ENCODE data around the gene ZSWIM6.

ZSWIM6 gene

DNA sequence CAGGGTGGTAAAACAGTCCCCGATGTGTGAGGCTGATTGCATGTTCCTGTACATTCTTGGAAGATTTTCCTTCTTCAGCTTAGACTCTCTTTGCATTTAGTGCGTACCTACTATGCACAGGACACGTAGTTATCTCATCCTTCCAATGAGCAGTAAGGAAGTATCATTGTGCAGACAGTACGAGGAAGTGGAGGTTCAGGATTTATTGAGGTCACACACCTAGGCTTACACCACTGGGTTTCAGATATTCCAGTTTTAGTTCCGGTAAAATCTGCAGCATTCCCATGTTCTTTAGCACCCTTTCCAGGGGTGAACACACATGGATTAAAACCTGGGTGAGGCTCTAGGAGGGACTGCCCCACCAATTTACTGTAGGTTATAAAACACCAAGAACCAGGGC is 238.7 kb downstream of the ZSWIM6 start:
- no peak for DNase-seq

DNA sequence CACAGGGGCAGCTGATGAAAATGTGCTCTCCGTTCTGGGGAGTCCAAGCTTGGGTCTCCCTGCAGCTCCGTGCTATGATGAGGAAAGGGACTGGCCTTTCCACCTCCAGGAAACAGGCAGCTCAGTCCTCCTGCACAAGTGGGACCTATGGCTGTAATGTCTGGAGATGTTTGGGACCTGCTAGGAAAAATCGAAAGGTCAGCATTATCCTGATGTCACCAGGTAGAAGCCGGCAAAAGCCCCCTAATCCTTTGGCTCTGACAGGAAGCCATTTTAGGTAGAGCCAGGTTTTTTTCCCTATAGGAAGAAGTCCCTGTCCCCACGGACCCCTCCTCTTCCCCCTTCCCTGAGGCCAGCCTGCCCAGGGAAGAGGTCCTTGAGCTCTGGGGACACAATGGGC is 240.9 kb downstream of the ZSWIM6 start:
- no peak for DNase-seq

DNA sequence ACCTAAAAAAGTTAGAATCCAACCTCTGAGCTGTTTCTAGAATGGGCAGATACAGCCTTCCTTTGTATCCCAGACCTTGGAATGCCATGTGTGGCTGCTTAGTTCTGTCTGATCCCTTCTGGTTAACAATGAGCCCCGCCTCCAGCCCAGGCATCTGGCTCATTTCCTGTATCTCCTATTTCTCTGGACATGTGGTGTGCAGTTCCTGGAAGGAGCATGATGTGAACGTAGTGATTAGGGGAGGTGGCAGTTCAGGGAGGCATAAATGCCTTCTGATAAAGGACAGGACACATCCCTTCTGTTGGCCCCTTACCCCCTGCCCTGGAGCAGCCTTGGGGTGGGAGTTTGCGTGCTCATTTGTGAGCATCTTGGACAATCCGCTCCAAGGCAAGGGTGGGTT is 243.0 kb downstream of the ZSWIM6 start:
- no peak for DNase-seq

DNA sequence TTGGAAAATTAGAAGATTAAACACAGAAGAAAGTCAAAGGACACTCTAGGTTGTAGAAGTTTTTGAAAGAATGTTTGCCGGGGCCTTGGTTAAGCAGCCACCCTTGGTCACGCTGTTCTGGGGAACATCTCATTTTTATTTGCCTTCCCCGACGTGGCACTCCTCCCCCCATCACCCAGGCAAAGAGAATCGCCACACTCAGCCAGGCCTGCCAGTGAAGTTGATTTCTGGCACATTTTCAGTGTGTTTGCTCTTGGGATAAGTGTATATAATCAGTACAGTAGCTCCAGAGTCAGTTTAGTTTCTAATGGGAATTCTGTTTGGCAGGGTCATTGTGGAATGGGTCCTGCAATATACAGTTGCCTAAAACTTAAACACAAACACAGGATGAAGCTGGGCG is 243.5 kb downstream of the ZSWIM6 start:
- no peak for DNase-seq

DNA sequence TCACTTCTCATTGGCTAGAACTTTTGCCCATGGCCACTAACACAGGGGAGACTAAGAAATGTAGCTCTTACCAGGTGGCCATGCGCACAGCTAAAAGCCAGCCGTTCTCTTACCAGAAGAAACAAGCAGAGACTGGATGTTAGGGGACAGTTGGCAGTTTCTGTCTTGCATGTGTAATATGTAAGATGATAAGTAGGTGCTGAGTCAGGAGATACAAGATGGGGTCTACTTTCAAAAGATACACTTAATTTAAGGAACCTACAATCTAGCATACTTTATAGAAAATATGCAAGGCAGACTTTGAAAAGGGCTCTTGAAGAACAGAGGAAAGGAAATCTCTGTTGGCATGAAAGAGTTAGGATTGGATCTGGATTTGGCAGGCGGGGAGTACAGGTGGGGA is 244.5 kb downstream of the ZSWIM6 start:
- DNase-seq: no peak

DNA sequence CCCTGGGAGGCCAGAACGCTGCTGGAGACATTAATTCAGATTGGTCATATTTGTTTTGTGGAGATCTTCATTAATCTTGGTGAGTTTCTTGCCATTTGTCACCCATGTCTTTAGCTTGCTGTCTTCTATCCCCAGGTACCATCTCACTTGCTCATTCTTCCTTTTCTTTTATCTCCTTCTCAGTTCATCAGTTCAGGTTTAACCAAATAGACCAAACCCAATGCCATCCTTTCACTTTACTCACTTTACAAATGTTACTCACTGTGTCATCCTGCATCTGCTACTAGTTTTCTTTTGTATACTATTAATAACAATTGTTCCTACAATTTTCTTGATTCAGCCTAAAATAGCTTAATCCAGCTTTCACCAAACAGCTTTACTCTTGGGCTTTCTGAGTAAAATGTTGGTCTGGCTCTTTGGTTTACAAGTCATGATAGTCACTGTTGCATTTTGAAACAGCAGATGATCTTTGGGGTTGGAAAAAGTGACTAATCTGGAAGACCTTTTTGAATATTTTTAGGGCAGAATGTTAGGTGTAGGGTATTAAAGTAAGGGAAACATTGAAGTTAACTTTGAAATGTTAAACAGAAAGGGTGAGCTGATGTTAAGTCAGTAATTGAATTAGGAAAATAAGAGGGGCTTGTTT is 246.9 kb downstream of the ZSWIM6 start:
- no peak for DNase-seq

DNA sequence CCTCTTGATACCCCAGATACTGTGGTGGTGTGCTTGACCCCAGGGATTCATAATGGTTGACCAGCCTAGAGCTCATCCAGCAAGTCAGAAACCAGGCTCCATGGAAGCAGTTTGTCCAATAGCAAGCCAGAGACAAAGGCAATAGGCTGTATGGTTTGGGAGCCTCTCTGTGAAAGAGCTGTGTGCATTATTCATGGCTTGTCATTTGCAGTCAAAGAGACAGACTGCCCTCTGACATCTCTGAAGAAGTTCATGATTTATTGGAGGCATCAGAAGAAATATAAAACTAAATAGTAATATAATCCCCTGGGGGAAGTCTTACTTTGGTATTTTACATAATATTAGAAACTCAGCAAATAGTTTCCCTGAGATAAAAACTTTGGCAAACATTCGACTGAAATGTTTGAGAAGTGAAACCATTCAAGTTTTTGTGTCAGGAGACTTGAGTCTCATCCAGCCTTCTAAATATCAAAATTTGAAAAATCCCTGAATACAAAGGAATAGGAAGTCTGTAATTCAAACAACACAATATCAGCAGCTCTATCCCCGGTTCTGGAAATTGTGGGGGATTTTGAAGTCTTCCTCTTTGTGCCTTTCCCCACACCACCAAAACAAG is 250.3 kb downstream of the ZSWIM6 start:
- DNase-seq: no peak

DNA sequence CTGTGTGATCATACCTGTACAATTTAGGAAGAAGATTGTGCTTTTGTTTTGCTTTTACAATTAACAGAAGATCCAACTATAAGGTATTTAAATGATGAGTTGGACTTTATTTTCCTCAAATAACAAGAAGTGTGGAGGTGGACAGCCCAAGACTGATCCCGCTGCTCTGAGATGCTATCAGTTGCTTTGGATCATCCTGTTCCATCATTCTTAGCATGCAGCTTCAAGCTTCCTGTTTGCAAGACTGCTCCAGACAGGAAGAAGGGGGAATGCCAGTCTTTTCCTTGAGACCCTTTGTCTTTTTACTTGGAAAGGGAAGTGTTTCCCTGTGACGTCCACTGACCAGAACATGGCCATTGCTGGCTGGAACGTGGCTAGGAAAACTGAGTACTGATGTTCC is 250.8 kb downstream of the ZSWIM6 start:
- DNase-seq: no peak

DNA sequence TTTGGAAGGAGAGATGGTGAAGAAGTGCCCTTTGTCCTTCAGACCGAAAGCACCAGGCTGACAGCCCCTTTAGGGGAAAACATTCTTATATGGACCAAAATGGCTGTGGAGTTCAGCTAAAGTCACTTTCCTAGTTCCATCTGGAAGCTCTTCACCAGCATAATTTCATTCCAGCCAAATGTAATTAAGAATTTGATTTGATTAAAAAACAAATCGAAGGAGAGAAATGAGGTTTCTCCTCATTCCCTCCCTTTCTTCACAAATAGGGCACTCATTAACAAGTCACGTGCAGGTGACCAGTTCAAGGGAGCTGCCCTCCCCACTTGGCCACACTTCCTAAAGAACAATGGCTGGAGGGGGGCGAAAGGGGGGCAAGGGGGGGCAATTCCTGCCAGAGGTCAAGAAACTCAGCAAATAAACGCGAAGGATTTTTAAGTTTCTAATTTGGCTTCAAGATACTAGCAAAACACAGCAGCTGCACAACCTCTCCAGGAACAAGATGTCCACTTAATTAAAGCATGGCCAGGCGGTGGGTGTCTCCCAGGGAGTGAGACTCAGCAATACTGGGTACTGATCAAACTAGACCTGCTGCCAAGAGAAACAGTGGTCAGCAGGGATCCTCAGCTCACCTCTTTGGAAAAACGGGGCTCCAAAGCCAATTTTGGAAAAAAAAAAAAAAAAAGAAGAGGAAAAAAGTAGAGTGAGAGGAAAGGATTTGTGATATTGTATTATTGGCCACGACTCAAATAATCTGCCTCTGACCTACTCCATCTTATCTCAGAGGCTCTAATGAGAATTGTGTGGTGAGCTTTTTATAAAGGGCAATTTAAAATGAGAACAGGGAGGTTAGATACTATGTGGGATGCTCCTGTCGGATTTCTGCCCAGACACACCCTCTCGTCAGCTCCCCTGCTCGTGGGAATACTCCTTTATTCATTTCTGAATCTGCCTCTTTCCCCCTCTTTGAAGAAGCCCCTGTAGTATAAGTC is 254.3 kb downstream of the ZSWIM6 start:
- no peak for DNase-seq

DNA sequence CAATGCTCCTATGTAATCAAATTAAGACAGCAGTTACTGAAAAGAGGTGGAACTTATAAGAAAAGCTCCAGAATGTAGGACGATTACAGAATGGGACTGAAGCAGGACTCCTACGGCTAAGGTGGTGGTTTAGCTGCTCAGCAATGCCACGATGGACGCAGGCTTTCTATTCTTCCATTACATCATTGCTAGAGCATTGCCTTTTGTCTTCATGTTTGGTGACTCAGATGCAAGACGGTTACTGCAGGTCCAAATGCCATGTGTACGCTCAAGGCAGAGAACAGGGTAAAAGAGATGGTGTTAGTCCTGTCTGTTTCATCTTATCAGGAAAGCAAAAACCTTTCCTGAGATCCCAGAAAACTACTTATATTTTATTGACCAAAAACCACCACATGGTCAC is 255.1 kb downstream of the ZSWIM6 start:
- no peak for DNase-seq

DNA sequence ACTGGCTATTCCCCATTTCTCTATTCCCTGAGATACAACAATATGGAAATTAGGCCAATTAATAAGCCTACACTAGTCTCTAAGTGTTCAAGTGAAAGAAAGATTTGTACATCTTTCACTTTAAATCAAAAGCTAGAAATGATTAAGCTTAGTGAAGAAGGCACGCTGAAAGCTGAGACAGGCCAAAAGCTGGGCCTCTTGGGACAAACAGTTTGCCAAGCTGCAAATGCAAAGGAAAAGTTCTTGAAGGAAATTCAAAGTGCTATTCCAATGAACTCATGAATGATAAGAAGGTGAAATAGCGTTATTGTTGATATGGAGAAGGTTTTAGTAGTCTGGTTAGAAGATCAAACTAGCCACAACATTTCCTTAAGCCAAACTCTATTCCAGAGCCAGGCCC is 256.2 kb downstream of the ZSWIM6 start:
- no peak for DNase-seq

DNA sequence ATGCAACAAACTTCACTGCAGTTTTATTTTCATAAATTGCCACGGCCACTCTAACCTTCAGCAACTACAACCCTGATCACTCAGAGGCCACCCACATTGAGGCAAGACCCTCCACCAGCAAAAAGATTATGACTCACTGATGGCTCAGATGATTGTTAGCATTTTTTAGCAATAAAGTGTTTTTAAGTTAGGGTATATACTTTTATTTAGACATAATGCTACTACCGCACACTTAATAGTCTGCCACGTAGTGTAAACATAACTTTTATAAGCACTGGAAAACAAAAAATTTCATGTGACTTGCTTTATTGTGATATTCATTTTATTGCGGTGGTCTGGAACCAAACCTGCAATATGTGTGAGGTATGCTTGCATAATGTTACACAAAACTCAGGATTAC is 257.9 kb downstream of the ZSWIM6 start:
- DNase-seq: no peak

DNA sequence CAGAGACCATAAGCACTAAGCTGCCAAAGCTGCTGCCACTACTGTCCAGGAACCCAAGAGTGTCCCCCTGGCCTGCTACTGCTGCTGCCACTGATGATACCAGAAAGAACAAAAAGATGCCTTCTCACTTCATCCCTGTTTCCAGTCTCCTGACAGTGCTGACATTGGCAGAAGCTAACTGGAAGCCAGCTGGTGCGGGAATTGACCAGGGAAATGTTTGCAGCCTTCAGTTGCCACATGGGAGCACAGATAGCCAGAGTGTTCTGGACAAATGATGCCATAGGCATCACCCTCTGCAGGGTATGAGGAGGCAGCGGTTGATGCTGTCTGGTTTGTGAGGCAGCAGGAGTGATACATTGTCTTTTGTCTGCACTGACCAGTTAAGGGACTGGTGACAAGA is 258.4 kb downstream of the ZSWIM6 start:
- DNase-seq: no peak

DNA sequence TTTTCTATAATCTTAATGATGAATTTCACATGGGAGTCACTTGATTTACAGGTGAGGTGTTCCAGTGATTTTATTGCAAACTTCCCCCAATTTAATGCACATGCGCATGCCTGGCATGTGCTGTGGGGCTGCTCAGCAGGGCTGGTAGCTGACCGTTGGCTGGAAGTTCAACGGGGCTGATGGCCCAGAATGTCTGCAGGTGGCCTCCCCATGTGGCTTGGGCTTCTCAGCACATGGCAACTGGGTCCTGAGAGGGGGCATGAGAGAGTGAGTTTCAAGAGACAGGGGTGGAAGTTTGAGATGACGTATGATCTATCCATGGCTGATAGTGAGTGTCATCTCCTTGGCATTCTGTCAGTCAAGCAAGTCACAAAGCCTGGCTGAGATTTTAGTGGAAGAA is 259.8 kb downstream of the ZSWIM6 start:
- no peak for DNase-seq

DNA sequence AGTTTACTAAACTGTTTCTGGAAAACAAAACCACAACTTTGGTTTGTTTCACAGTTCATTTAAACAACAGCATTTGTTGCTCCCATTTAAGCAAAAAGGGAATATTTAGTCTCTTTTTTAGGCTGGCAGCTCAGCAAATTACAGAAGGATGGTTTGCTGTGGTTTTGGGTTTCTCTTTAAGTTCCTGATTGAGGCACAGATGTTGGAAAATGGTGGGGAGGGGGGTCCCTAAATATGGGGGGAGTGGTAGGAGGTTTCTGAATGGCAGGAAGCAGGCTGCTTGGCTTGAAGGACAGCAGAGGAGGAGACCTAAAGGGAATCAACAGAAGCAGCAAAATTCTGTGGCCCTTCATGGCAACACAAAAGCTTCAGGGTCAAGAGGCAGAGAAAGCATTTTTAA is 263.4 kb downstream of the ZSWIM6 start:
- DNase-seq: no peak

Data from NCI-H2107 (cell line).